MM.1S (cell line): ENCODE measurements around the gene C7.

Source experiments
- DNase-seq: peaks from one replicate; pipeline ENCODE4 v3.0.0-alpha.2; 2015
- H2AFZ ChIP-seq: fragments of 300-600 bp; sonication (generic); 2 replicates; pipeline ENCODE4 v1.6.0; 2016; ENCODE audit warnings: antibody characterized with exemption, low read length
- H3F3A ChIP-seq: fragments of 300-600 bp; sonication (generic); 2 replicates; pipeline ENCODE4 v1.6.1; 2016; ENCODE audit warnings: mild to moderate bottlenecking, antibody characterized with exemption, low read length, moderate library complexity, mixed read lengths; ENCODE audit not compliant: insufficient read depth
- H3K27ac ChIP-seq: fragments of 300-600 bp; sonication (generic); 2 replicates; pipeline ENCODE4 v1.5.1; 2016; ENCODE audit warnings: mild to moderate bottlenecking, low read length
- H3K27me3 ChIP-seq: fragments of 300-600 bp; sonication (generic); replicated peaks from 2 replicates; pipeline ENCODE4 v1.6.0; 2016; ENCODE audit warnings: low read length; ENCODE audit not compliant: insufficient read depth
- H3K36me3 ChIP-seq: fragments of 300-600 bp; sonication (generic); replicated peaks from 2 replicates; pipeline ENCODE4 v1.6.1; 2016; ENCODE audit warnings: mild to moderate bottlenecking, low read length, mixed read lengths; ENCODE audit not compliant: insufficient read depth
- H3K4me1 ChIP-seq: fragments of 300-600 bp; sonication (generic); 2 replicates; pipeline ENCODE4 v1.6.1; 2016; ENCODE audit warnings: low read length, mixed read lengths
- H3K4me2 ChIP-seq: fragments of 300-600 bp; sonication (generic); 2 replicates; pipeline ENCODE4 v1.6.0; 2016; ENCODE audit warnings: low read depth, low read length
- H3K4me3 ChIP-seq: fragments of 300-600 bp; sonication (generic); 2 replicates; pipeline ENCODE4 v1.5.1; 2016; ENCODE audit warnings: low read length, mixed read lengths
- H3K79me2 ChIP-seq: fragments of 300-600 bp; sonication (generic); 2 replicates; pipeline ENCODE4 v1.6.1; 2016; ENCODE audit warnings: mixed run types, low read length, mixed read lengths
- H3K9ac ChIP-seq: fragments of 300-600 bp; sonication (generic); 2 replicates; pipeline ENCODE4 v1.6.1; 2016; ENCODE audit warnings: low read length, mixed read lengths
- H3K9me2 ChIP-seq: fragments of 300-600 bp; sonication (generic); replicated peaks from 2 replicates; pipeline ENCODE4 v1.6.1; 2016; ENCODE audit warnings: mild to moderate bottlenecking, low read length, mixed read lengths; ENCODE audit not compliant: insufficient read depth
- H3K9me3 ChIP-seq: fragments of 300-600 bp; sonication (generic); replicated peaks from 2 replicates; pipeline ENCODE4 v1.6.1; 2016; ENCODE audit warnings: mild to moderate bottlenecking, low read length, mixed read lengths; ENCODE audit not compliant: insufficient read depth
- H4K20me1 ChIP-seq: fragments of 300-600 bp; sonication (generic); 2 replicates; pipeline ENCODE4 v1.6.1; 2016; ENCODE audit warnings: mild to moderate bottlenecking, low read length, moderate library complexity, mixed read lengths; ENCODE audit not compliant: insufficient read depth
- CTCF ChIP-seq: fragments of 300-600 bp; sonication (generic); IDR thresholded peaks from 2 replicates; pipeline ENCODE4 v1.5.1; 2016; ENCODE audit warnings: antibody characterized with exemption, low read length, mixed read lengths
- EZH2 ChIP-seq: fragments of 300-600 bp; sonication (generic); optimal IDR thresholded peaks from 2 replicates; pipeline ENCODE3; 2017; ENCODE audit warnings: low read depth, mild to moderate bottlenecking, antibody characterized with exemption, low read length, mixed read lengths
- EZH2phosphoT487 ChIP-seq: fragments of 300-600 bp; sonication (generic); IDR thresholded peaks from 2 replicates; pipeline ENCODE4 v1.6.1; 2018; ENCODE audit warnings: antibody characterized with exemption, low read length

Gene C7

GRCh38 chr5:40916226-40916625 lies 6.9 kb downstream of the C7 start:
- H3K27ac ChIP-seq, result no peak overlapping the region
- no peaks in the 10 kb centered on the region for H3K9me2 ChIP-seq
- no peaks in the 10 kb centered on the region for H4K20me1 ChIP-seq
- no peaks in the 10 kb centered on the region for H3K79me2 ChIP-seq
- TF ChIP-seq EZH2 (no peak), CTCF (no peak), EZH2phosphoT487 (no peak)
- H2AFZ ChIP-seq, result no peak overlapping the region
- H3F3A ChIP-seq, result peaks cover 6% of the 10 kb centered on the region; the same call in 1 of the 2 replicates
- H3K4me1 ChIP-seq, result peaks cover 4% of the 10 kb centered on the region; the same call in 1 of the 2 replicates
- H3K4me3 ChIP-seq, result no peak overlapping the region
- H3K9me3 ChIP-seq, result no peaks in the 10 kb centered on the region
- no peak for DNase-seq
- H3K4me2 ChIP-seq, result no peak overlapping the region
- H3K27me3 ChIP-seq, result no peaks in the 10 kb centered on the region
- no peak overlapping the region for H3K9ac ChIP-seq
- H3K36me3 ChIP-seq, result no peaks in the 10 kb centered on the region

- Histone ChIP-seq H4K20me1 (no peaks in the 10 kb centered on the region), H3K4me3 (no peak overlapping the region), H2AFZ (no peak overlapping the region), H3K4me2 (no peak overlapping the region), H3K79me2 (no peaks in the 10 kb centered on the region), H3K27me3 (no peaks in the 10 kb centered on the region), H3K27ac (no peak overlapping the region), H3F3A (no peaks in the 10 kb centered on the region), H3K36me3 (no peaks in the 10 kb centered on the region), H3K4me1 (no peaks in the 10 kb centered on the region), H3K9me2 (no peaks in the 10 kb centered on the region), H3K9ac (no peak overlapping the region), H3K9me3 (no peaks in the 10 kb centered on the region)
- DNase-seq, result no peak
- TF ChIP-seq CTCF, result no peak
- no peak for TF ChIP-seq EZH2
- TF ChIP-seq EZH2phosphoT487, result no peak
These were observed 19.7 kb downstream of the C7 start for GRCh38 chr5:40928886-40929448.

DNA sequence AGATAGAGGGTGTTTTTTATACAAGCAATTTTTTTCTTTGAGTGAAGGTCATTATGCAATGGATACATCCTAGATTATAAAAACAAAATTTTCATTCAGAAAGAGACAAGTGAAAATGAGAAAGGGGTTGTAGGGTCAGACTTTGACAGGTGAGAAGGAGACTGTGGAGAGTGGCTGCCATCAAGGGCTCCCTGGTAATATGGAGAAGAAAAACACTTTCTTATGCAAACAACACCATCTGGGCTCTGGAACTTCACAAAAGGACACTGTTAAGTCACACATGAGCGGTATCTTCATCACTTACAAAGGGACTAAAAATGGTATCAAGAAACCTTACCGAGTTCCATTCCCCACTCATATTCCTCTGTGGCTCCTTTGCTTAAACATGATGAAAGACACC lies 23.5 kb downstream of the C7 start:
- no peak for DNase-seq
- no peaks in the 10 kb centered on the region for H3F3A ChIP-seq
- H3K27ac ChIP-seq, result no peak overlapping the region
- H3K4me1 ChIP-seq, result no peaks in the 10 kb centered on the region
- no peak overlapping the region for H2AFZ ChIP-seq
- no peaks in the 10 kb centered on the region for H3K9me2 ChIP-seq
- no peak overlapping the region for H3K9ac ChIP-seq
- H3K27me3 ChIP-seq, result no peaks in the 10 kb centered on the region
- no peaks in the 10 kb centered on the region for H3K36me3 ChIP-seq
- no peak for TF ChIP-seq EZH2phosphoT487
- no peak for TF ChIP-seq EZH2
- no peak for TF ChIP-seq CTCF
- no peak overlapping the region for H3K4me3 ChIP-seq
- no peaks in the 10 kb centered on the region for H3K79me2 ChIP-seq
- H3K4me2 ChIP-seq, result no peak overlapping the region
- no peaks in the 10 kb centered on the region for H4K20me1 ChIP-seq
- no peaks in the 10 kb centered on the region for H3K9me3 ChIP-seq
